NCI-H1105 (cell line): ENCODE measurements around the gene ASAP2.

Experiments used
- DNase-seq: peaks from one replicate; lab custom pipeline; 2025; lab: John Stamatoyannopoulos, UW

Gene ASAP2

DNA sequence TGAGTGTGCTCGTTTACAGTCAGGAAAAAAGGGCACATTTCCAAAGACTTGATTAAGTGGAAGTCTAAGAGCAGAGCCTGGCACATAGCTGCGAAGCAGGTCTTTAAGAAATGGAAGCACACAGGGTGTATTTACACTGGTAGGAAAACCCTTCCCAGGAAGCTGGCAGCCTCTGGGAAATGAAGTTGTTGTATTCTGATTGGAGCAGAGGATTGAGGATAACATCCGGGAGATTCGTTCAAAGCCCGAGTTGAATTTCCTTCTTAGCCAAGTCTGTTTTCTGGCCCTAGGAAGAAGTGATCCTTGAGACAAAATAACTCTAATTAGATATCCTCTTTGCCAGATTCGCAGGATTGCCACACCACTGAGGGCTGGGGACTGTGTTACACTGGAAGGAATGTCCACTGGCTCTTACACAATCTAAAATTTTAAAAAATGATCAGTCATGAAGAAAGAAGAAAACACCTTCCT, 140.8 kb downstream of the ASAP2 start:
- DNase-seq, result no peak

DNA sequence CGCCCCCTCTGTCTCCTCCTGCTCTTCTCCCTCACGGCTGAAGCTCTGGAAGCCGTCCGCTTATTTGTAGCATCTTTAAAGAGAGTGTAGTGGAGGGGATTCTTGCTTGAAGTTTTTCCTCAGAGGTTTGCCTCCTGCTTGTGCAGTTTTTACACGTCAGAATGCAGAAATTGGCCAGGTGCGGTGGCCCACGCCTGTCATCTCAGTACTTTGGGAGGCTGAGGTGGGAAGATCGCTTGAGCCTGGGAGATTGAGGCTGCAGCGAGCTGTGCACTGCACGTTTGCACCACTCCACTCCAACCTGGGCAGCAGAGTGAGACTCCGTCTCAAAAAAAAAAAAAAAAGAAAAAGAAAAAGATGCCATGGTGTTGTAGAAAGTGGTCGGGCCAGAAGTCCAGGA, 147.7 kb downstream of the ASAP2 start:
- DNase-seq, result no peak

DNA sequence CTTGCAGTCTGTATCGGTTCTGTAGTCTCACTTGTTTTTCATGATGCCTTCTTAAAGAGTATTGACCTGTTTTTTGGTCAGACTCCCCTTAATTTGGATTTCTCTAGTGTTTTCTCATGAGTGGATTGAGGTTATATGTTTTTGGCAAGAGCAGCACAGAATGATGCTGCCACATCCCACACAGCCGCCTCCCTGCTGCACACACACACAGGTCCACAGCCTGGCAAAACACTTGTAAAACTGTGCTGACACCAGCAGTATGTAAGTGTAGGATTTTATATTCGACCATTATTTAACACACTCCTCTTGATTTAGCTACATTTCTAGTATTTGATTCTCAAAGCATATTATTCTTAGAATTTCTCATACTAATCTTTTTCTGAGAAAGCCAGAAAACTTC, 148.7 kb downstream of the ASAP2 start:
- no peak for DNase-seq

DNA sequence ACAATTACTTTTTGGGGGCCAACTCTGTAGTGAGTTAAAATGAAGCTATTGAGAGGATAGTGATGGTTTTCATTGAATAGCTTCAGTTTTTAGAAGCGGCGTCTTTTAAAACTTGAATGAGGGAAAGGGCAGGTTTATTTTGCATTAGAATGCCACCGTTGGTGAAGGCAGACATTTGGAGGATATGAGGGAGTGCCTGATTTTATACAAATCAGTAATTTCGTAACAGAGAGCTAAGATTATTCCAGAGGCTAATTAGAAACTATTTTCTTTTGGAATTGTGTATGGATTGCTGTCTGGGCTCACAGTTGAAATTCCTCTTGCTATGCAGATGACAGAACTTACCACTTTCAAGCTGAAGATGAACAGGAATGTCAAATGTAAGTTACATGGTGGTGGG, 149.1 kb downstream of the ASAP2 start:
- DNase-seq, result no peak

DNA sequence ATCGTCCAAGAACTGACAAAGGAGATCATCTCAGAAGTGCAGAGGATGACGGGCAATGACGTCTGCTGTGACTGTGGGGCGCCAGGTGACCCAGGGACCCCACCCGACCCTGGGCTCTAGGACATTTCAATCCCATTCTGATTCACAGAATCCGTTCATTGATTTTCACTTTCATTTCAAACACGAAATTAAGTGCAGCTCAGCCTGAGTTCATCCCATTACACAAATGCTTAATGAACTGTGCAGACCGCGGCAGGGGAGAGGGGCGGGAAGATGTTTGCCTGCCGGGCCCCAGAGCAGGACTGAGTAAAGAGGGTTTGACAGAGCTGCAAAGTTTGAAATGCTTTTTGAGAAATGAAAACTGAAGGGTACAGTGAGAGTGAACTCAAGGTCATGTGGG, 149.6 kb downstream of the ASAP2 start:
- DNase-seq, result no peak

DNA sequence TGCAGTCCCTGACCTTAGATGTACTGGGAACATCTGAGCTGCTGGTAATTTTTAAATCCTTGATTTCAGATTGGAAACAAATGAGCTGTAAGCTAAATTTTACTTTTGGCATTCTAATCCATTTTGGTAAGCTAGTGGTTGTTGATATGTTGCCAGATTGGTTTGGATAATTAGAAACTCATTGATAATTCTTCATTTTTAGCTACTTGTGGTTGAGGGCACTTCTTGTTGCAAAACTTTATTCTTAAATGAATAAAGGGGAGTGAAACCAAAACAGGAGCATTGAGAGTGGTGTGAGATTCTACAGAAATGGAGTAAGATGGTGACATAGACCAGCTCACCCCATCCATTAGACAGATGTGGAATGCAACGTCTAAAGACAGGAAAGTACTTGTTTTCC, 152.2 kb downstream of the ASAP2 start:
- no peak for DNase-seq

DNA sequence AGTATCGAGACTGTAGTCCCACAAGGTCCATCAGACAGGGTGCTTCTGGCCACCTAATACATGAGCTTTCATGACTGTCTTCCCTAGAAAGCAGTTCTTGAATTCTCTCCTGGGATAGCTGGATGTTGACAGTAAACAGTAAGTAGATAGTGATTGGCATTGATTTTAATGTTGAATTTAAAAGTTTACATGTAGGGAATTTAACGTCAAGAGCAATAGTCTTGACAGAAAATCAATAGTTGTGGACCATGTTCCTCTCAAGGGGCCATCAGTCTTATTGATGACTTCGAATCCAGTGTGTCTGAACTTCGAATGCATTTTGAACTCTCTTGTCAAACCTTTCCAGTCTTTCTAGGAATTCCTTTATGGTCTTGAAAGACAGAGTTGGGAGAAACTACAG, 152.9 kb downstream of the ASAP2 start:
- no peak for DNase-seq

DNA sequence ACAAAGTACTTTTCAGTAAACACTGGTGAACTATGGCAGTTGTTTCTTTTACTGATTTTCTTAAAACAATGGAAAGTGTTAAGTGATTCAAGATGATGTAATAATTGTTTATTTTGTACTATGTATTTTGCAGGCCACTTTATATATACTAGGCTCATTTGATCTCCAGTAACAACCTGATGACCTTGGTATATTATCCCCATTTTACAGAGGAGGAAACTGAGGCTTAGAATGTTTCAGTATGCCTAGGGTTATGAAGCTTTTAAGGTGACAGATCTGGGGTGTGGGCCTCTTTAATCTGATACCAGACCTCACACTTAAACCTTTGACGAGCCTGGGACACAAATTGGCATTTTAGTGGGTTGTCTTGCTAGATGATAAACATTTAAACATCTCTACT, 153.5 kb downstream of the ASAP2 start:
- DNase-seq, result no peak

DNA sequence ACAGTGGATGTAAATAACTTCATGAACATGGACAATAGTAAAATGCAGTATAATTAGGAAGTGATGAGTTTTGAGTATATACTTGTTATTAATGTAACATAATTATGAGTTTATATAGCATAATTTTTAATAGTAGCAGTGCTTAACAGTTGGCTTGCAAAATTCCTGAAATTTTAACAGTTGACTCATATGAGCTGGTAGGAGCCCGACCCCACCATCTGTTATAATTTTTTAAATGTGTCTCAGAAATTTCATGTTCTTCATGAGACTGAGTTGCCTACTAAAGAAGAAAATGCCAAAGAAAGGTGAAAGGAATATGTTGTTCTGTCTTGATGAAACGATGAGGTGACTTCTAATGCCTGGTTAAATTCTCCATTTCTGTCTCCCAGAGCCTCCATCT, 154.1 kb downstream of the ASAP2 start:
- no peak for DNase-seq

DNA sequence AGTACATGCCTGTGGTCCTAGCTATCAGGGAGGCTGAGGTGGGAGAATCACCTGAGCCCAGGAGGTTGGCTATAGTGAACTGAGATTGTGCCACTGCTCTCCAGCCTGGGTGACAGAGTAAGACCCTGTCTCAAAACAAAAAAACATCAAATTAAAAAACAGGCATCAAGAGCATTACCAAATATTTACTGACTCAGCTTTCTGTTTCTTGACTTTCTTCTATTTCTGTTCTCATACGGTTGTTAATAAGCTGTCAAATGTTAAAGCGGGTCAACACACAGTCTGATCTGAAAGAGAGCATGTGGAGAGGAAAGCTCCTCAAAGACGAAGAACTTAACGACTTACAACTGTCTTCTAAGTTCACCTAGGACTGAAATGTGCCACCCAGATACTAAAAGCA, 157.8 kb downstream of the ASAP2 start:
- DNase-seq, result no peak

DNA sequence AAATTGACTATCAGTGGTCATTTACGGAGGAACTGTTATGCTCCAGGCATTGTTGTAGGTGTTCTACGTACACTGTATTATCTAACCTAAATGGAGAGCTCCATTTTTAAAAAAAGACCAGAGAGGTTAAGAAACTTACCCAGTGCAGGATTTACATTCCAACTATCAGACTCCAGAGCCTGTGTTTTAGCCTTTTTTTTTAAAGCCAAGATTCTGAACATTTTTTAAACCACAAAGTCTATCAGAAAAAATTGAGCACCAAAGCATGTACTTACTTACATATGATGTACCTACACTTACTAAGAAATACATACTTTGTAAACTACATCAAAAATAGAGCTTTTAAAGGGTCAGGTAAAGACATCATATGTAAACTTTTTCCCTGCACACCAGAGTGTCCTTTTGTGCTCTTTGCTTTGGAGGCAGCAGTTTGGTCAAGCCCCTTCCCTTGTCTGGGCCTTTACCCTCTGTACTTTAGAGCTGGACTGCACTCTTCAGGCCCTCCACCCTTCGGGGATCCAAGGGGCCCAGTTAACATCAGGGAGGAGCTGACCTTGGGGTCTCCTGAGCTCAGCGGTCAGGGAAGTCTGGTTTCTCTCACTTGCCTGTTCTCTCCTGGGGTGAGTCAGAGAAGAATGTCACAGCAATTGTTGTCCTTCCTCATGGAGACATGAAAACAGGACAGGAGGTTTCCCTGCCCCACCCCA, 158.3 kb downstream of the ASAP2 start:
- no peak for DNase-seq

DNA sequence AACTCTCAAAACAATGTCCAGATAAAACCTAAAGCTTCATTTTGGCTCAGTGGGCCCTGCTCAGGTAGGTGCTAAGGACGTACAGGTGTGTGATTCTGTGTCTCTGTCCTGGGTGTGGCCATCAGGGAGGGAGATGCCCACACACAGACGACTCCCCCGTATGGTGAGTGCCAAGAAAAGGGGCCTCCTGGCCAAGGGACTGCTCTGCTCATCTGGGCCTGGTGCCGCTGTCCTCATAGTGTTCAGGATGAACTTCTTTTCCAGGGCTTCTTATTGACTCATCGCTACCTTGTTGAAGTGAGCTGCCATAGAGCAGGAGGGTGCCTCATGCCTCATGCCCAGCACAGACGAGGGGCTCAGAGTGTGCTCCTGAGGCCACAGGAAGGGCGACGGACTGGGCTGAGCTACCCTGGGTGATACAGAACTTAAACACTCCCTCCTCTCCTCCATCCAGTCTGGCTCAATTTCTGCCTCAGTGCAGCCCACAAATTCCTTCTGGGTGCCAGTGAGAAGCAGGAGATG, 158.9 kb downstream of the ASAP2 start:
- DNase-seq, result no peak

DNA sequence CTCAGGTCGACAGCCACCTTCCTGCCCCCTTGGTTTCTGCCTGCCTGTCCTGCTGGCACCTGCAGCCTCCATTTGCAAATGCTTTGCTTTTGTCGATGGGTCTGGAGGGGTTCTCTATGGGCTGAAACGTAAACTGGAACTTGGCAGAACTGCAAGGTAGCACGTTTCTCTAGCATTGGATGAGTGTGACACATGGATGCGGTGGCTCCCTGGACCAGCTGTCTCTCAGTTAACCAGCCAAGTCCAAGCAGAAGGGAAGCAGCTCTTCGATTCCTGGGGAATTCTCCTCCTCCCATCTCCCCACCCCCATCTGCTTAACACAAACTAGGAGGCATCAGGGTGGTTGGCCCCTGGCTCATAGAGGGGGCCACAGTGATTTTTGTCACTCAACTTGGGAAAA, 159.4 kb downstream of the ASAP2 start:
- no peak for DNase-seq

DNA sequence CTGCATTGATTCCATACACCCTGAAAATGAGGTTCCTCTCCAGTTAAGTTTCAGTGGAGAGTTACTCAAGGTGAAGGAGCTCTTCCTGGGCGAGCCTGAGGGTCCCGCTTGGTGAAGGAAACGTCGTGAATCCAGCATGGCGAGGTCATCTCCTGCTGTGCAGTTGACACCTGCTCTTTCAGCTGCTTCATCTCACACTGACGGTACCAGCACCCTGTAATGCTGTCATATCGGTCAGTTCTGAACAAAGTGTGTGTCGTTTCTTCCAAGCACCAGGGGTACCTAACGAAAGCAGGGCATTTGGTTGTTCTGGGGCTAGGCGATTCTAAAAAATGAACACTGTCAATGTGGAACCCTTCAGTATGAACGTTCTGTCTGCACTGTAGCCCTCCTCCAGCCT, 164.1 kb downstream of the ASAP2 start:
- DNase-seq, result no peak

DNA sequence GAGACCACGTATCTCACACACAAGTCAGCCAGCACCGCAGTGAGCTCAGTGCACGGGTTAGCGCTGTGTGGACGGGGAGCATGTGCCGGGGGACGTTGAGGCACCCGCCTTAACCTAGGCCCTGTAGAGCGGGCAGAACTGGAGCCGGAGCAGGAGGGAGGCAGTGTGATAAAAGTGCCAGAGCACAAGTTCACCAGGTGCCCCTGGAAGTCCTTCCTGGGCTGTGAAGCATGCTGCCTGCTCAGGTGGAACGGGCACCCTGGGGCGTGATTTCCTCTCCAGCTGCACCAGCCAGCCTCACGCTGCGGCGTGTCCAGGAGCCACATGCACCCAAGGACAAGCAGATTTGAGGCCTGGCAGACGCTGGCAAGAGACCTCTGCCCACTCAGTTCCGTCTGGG, 166.4 kb downstream of the ASAP2 start:
- no peak for DNase-seq

DNA sequence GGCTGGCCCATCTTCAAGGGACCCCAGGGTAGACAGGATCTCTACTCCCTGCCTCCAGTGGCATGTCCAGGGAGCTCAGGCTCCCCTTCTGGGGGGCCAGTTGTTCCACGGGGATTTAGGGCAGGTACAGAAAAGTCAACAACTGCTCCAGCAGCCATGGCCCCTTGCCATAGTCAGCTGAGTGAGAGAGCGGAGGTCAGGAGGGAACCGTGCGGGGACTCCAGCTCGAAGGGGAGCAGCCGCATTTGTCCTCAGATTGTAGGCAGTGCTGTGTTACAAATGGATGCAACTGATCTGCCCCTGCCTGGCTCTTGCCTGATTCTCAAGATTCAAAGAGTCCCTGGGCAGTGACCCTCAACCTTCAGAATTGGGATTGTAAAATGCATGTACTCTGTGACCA, 166.9 kb downstream of the ASAP2 start:
- DNase-seq, result no peak

DNA sequence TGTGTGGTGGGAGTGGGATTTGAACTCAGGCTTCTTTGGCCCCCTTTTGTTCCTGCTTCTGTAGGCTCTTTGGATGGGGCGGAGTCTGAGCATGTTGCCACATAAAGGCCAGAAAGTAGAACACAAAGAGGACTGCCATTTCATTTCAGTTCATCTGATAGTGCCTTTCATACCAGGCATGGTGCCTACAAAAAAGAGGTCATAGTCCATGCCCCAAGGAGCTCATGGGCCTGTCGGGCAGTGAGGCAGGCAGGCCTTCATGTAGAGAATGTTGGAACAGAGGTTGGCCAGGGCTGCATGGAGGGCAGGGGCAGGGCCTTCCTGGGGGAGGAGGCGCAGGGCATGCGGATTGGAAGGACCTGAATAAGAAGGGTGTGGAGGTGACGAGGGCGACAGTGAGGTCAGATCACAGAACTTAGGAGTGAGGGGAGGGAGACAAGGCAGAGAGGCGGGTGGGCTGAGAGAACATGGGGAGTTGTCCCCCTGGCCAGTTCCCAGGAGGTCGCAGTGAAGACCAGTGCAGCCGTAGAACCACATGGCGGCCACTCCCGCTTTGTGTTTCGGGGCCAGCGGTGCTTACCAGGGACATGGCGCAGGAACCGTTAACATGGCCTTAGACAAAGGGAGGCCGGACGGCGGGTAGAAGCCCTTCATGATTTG, 167.6 kb downstream of the ASAP2 start:
- DNase-seq, result no peak

DNA sequence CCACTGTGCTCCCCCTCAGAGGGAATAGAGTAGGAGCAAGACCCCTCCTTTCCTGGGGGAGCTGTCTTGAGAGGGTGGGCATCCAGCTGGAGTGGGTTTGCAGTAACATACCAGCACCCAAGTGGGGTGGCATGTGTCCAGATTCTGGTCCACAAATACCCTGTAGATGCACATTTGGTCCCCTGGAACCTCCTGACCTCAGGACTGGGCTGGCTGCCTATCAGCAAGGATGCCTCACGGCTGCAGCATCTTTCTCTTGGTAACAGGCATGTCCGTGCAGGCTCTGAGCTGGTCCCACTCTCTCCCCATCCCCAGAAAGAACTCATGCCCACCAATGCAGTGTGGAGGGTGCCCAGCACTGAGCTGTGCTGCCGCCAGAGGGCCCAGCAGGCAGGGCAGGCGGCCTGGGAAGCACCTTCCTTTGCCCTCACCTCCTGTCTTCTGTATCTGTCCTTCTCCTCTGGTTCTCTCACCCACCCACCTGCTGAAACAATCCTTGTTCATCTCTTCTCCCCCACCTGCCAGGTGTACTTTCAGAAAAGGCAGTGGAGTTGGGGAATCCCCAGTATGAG, 169.3 kb downstream of the ASAP2 start:
- no peak for DNase-seq

DNA sequence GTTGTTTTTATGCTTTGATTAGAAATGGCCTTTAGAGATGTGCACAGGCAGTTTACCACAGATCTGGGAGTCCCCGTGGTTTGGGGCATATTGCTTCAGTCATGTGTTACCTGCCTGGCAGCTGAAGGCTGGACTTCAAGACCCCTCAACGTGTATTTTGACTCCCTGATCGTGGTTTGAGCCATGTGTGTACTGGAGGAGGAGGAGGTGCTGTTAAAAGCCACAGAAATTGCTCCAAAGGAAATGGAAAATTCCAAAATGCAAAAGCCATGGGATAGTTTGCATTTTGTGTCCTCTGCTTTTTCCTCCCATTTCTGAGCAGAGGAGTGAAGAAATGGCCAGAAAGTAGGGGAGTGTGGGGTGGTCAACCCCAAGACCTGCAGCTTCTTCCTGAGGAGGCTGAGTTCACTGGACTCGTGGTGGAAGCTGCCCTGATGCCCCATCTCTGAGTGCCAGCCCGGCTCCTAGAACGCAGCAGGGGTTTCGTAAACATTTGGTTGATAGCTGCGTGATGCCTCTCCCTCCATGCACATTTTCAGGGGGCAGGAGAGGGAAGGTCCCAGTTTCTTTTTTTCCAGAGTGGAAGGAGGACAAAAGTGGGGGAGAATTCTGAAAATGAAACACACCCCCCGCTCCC, 171.0 kb downstream of the ASAP2 start:
- DNase-seq, result no peak

DNA sequence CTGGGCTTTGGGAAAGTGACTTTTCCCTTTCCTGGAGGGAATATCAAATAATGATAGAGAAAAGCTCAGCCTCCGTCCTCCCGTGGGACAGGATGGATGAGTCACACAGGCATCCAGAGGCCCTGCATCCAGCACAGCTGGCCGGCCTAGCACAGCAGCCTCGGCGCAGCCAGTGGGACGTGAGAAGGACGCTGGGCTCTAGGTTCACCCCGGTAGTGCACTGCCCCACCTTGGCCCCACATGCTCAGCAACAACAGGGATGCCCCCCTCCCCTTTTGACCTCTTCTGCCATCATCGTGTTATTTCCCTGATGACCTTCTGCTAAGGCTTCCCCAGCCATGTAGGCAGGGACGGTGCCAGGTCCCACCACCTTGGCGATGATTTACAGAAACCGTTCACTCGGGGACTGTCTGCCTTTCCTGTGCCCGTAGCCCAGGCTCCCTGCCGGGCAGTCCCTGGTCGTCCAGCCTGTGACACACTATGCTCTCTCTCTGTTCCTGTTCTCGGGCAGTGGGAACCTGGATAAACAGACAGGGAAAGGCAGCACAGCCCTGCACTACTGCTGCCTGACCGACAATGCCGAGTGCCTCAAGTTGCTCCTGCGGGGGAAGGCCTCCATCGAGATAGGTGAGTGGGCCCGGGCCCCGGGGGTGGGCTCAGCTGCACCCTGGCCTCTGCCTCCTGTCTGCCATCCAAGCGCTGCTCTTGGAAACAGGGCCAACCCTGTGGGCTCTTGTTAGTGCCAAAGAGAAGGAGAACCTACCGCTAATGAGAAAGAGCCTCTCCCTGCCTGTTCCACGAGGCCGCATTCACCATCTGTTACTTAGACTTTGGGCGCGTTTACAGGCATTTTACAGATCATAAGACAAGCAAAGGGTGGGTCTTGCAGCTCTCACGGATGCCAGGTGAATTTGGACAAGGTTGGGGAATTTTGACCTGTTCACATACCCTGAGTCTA, 172.1 kb downstream of the ASAP2 start:
- no peak for DNase-seq

DNA sequence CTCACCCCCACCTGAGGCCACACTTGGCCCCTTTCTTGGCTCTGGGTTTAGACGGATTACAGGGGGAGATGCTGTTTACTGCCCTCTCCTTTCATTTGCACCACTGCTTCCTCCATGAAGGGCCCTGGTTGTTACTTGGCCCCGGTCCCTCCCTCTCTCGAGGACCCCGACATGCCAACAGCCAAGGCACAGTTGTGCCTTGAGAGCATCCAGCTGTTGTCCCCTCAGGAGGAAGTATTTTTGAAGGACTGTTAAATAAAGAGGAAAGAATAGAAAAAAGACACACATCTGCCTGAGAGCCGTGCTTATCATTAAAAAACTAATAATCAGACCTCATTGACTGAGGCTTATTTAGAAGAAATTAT, 172.8 kb downstream of the ASAP2 start:
- no peak for DNase-seq
